GM12878 (cell line): Measurements from ENCODE around the gene STAT5A. TPM values are rescaled to one million over a fixed set of nuclear protein-coding genes. Genes with fewer than 3 reads are reported as not detected.
"Not testable (repeated sequence)": the region's sequence is repeated elsewhere in the genome, so short reads cannot be mapped to it uniquely, and the experiment has no call there.

Experiments used
- ATAC-seq: fragments of 200-7000 bp; cut with Tn5 transposase; 3 replicates; pipeline ENCODE4 v1.9.1; 2020; ENCODE audit warnings: mild to moderate bottlenecking, moderate library complexity
- BruUV-seq: library from RNA; stranded (reverse); fragments of 400-500 nt; replicated peaks from 2 replicates; lab custom pipeline; 2021; lab: Mats Ljungman, UMichigan
- CTCF ChIA-PET: fragments of 300-600 bp; sonication (Branson Sonifier 250); formaldehyde crosslinking; extraction: SDS; loops from one replicate; lab custom pipeline; 2021; ENCODE audit warnings: inconsistent platforms; lab: Yijun Ruan, JAX
- POLR2A ChIA-PET: fragments of 350-600 bp; formaldehyde crosslinking; extraction: SDS; loops from one replicate; lab custom pipeline; 2021; ENCODE audit warnings: inconsistent platforms; lab: Charles Lee
- RAD21 ChIA-PET: fragments of 300-600 bp; sonication (Branson Sonifier 250); formaldehyde crosslinking; loops from one replicate; lab custom pipeline; 2023; ENCODE audit warnings: antibody characterized with exemption; ENCODE audit not compliant: unreplicated experiment; lab: Charles Lee
- SMC1A ChIA-PET: fragments of 300-600 bp; sonication (Branson Sonifier 250); formaldehyde crosslinking; loops from one replicate; lab custom pipeline; 2023; ENCODE audit not compliant: unreplicated experiment, uncharacterized antibody; lab: Charles Lee
- DNase-seq: peaks from one replicate; pipeline ENCODE4 v3.0.0-alpha.2; 2011; ENCODE audit warnings: low read depth, low spot score
- FAIRE-seq: peaks from 3 replicates; lab custom pipeline; 2011; peaks lifted over from hg19 to GRCh38; lab: Jason Lieb, UNC
- H2AFZ ChIP-seq: 2 replicates; pipeline ENCODE4 v1.6.0; 2011; ENCODE audit warnings: low read depth, low read length, control low read depth; ENCODE audit not compliant: control insufficient read depth
- H3K27ac ChIP-seq: 2 replicates; pipeline ENCODE4 v1.5.1; 2011; ENCODE audit warnings: control low read depth; ENCODE audit not compliant: control insufficient read depth, insufficient read depth
- H3K27me3 ChIP-seq, 2 experiments: replicated peaks in 1 of 2; 2 replicates each; pipeline versions ENCODE4 v1.6.0 to v1.6.1; 2011; ENCODE audit warnings: low read length in 1 of 2; ENCODE audit not compliant: control insufficient read depth in 2 of 2, insufficient read depth in 2 of 2
- H3K36me3 ChIP-seq, 2 experiments: 2 replicates each; pipeline ENCODE4 v1.5.1; 2011; ENCODE audit warnings: low read length in 1 of 2; ENCODE audit not compliant: control insufficient read depth in 2 of 2, insufficient read depth in 2 of 2
- H3K4me1 ChIP-seq: 2 replicates; pipeline ENCODE4 v1.6.1; 2011; ENCODE audit warnings: mild to moderate bottlenecking, low read length, moderate library complexity, mixed read lengths; ENCODE audit not compliant: control insufficient read depth, insufficient read depth
- H3K4me2 ChIP-seq: 2 replicates; pipeline ENCODE4 v1.6.0; 2011; ENCODE audit warnings: control low read depth; ENCODE audit not compliant: control insufficient read depth, insufficient read depth
- H3K4me3 ChIP-seq: fragments of 200-600 bp; sonication (generic); 2 replicates; pipeline ENCODE4 v1.5.1; 2016
- H3K79me2 ChIP-seq: 2 replicates; pipeline ENCODE4 v1.6.0; 2011; ENCODE audit warnings: low read length; ENCODE audit not compliant: control insufficient read depth, insufficient read depth
- H3K9ac ChIP-seq: 2 replicates; pipeline ENCODE4 v1.8.0; 2011; ENCODE audit warnings: low read length, control low read depth, mixed read lengths; ENCODE audit not compliant: control insufficient read depth, insufficient read depth
- H3K9me3 ChIP-seq: replicated peaks from 3 replicates; pipeline ENCODE4 v1.5.1; 2011; ENCODE audit warnings: mild to moderate bottlenecking, low read length; ENCODE audit not compliant: control insufficient read depth, insufficient read depth
- H4K20me1 ChIP-seq: 2 replicates; pipeline ENCODE4 v1.6.0; 2011; ENCODE audit not compliant: control insufficient read depth, insufficient read depth
- BRCA1 ChIP-seq: IDR thresholded peaks from 2 replicates; pipeline ENCODE4 v1.6.1; 2011; ENCODE audit warnings: low read depth, low read length, improper control_type of control experiment
- HDAC2 ChIP-seq: fragments of 200-600 bp; sonication (generic); IDR thresholded peaks from 2 replicates; pipeline ENCODE4 v1.6.1; 2017
- IRF3 ChIP-seq: fragments of 450-650 bp; IDR thresholded peaks from 2 replicates; pipeline ENCODE4 v1.6.1; 2014; ENCODE audit warnings: mild to moderate bottlenecking
- JUND ChIP-seq: IDR thresholded peaks from 2 replicates; pipeline ENCODE4 v1.6.1; 2012; ENCODE audit warnings: low read depth, mild to moderate bottlenecking, low read length, improper control_type of control experiment, moderate library complexity
- KDM1A ChIP-seq: fragments of 200-600 bp; sonication (generic); IDR thresholded peaks from 2 replicates; pipeline ENCODE4 v1.6.1; 2016; ENCODE audit warnings: borderline replicate concordance
- MEF2B ChIP-seq: fragments of 450-650 bp; IDR thresholded peaks from 2 replicates; pipeline ENCODE4 v1.6.1; 2018; ENCODE audit warnings: mild to moderate bottlenecking, moderate library complexity; ENCODE audit not compliant: partially characterized antibody, poor library complexity, severe bottlenecking
- NRF1 ChIP-seq: conservative IDR thresholded peaks from 2 replicates; pipeline ENCODE4 v1.6.1; 2011; ENCODE audit warnings: mild to moderate bottlenecking, low read depth, low read length, improper control_type of control experiment
- RB1 ChIP-seq: fragments of 450-650 bp; formaldehyde crosslinking; IDR thresholded peaks from 2 replicates; pipeline ENCODE4 v1.6.1; 2017; ENCODE audit warnings: mild to moderate bottlenecking, borderline replicate concordance
- RUNX3 ChIP-seq: IDR thresholded peaks from 2 replicates; pipeline ENCODE4 v1.6.1; 2012; ENCODE audit warnings: low read length, inconsistent platforms
- TARDBP ChIP-seq: IDR thresholded peaks from 2 replicates; pipeline ENCODE4 v1.6.1; 2016; ENCODE audit warnings: borderline replicate concordance
- TCF12 ChIP-seq: IDR thresholded peaks from 2 replicates; pipeline ENCODE4 v1.6.1; 2011; ENCODE audit warnings: low read depth, mild to moderate bottlenecking, low read length
- YBX1 ChIP-seq: fragments of 450-650 bp; IDR thresholded peaks from 2 replicates; pipeline ENCODE4 v1.6.1; 2016; ENCODE audit warnings: antibody characterized with exemption
- ZBTB4 ChIP-seq: fragments of 450-650 bp; formaldehyde crosslinking; IDR thresholded peaks from 2 replicates; pipeline ENCODE4 v1.4.0; 2022; ENCODE audit warnings: mild to moderate bottlenecking, moderate library complexity
- ZNF207 ChIP-seq: fragments of 450-650 bp; IDR thresholded peaks from 2 replicates; pipeline ENCODE4 v1.6.1; 2014; ENCODE audit warnings: antibody characterized with exemption, mild to moderate bottlenecking, borderline replicate concordance
- WGBS: methylation state at CpG from one replicate; pipeline ENCODE4 v1.1.6; 2016; ENCODE audit warnings: low lambda C conversion rate; ENCODE audit not compliant: insufficient replicate concordance, insufficient coverage; ENCODE audit errors: missing lambda C conversion rate; 5-methylcytosine and 5-hydroxymethylcytosine counted together
- in situ Hi-C: fragments of 300-500 bp; cut with MboI; formaldehyde crosslinking; loops from 9 replicates; pipeline ENCODE4 v1.14.3; 2018; ENCODE audit warnings: mixed read lengths
- intact Hi-C: fragments of 100-400 bp; cut with micrococcal nuclease; formaldehyde crosslinking; loops from one replicate; pipeline ENCODE4 v1.14.2; 2022; ENCODE audit not compliant: unreplicated experiment
- polyA plus RNA-seq, 11 experiments: library from polyadenylated mRNA; depleted of rRNA in 4 of 11; unstranded in 6 of 11; stranded (reverse) in 5 of 11; fragments of >200 nt; fragmentation: Nextera tagmentation in 4 of 11; fragmentation: Illumina TruSeq in 1 of 11; extraction: Ambion mirVana in 4 of 11; extraction: Trizol in 1 of 11; gene quantifications; 1 replicate in 1 of 11; 2 replicates in 10 of 11; pipeline versions ENCODE4 v1.2.1 to v1.2.3, GENCODE V29; 2011 to 2016; ENCODE audit warnings: inconsistent platforms in 2 of 11, missing spikeins in 2 of 11, low read depth in 1 of 11
- total RNA-seq, 4 experiments: library from RNA; depleted of rRNA in 3 of 4; stranded (reverse); fragments of >200 nt in 3 of 4; fragmentation: Illumina TruSeq in 1 of 4; extraction: Trizol in 1 of 4; gene quantifications; 2 replicates each; pipeline versions ENCODE4 v1.2.1 to v1.2.3, GENCODE V29; 2013 to 2021

The STAT5A gene
- total and polyA plus RNA-seq, 10 of the 15 experiments (the other 5 are each of a cell fraction or from before 2014, with no cell fraction given): 14.8 to 86.4 (median 41.5) TPM

GRCh38 chr17:42304187-42305030, 16.1 kb downstream of the STAT5A start:
- SMC1A ChIA-PET: no interaction called here
- in situ Hi-C loops: no loop called here

GRCh38 chr17:42305031-42305330, 16.7 kb downstream of the STAT5A start:
- RAD21 ChIA-PET, CTCF ChIA-PET, H3K9me3 ChIP-seq, BruUV-seq, POLR2A ChIA-PET, H3K4me2 ChIP-seq, in situ Hi-C loops, H3K27me3 ChIP-seq, ATAC-seq, intact Hi-C loops, H3K27ac ChIP-seq, H3K79me2 ChIP-seq, DNase-seq, FAIRE-seq, SMC1A ChIA-PET, H4K20me1 ChIP-seq, H3K9ac ChIP-seq, H3K4me1 ChIP-seq, H3K4me3 ChIP-seq, H2AFZ ChIP-seq: not testable (repeated sequence)
- H3K36me3 ChIP-seq: peaks cover 2 to 18% of the 10 kb centered on the region in 2 experiments; a peak in 3 of 4 replicates
- WGBS: 88% methylated on average over 6 of the region's 6 CpGs

More at GRCh38 chr17:42304187-42305030, 16.1 kb downstream of the STAT5A start:
- Histone ChIP-seq H3K36me3 (peaks cover 2 to 18% of the 10 kb centered on the region in 2 experiments; a peak in 3 of 4 replicates), H3K9ac (no peak overlapping the region), H3K4me1 (no peaks in the 10 kb centered on the region), H3K27ac (no peak overlapping the region), H3K4me2 (no peak overlapping the region), H3K27me3 (no peaks in the 10 kb centered on the region), H3K4me3 (no peak overlapping the region), H2AFZ (no peak overlapping the region), H4K20me1 (no peaks in the 10 kb centered on the region), H3K9me3 (no peaks in the 10 kb centered on the region), H3K79me2 (no peaks in the 10 kb centered on the region)
- intact Hi-C loops: no loop called here
- TF ChIP-seq NRF1 (no peak), RUNX3 (no peak), RB1 (no peak), JUND (no peak), BRCA1 (no peak), HDAC2 (no peak), IRF3 (no peak), KDM1A (no peak), YBX1 (no peak), TARDBP (no peak), TCF12 (no peak), MEF2B (no peak), ZBTB4 (no peak), ZNF207 (no peak)
- BruUV-seq: no TSS peak
- DNase-seq (no peak), FAIRE-seq (no peak), ATAC-seq (no peak)
- CTCF ChIA-PET: interaction anchor here (1.2 to 1.4 kb wide), 2 partner anchors 99 to 184 kb away, joined by 4 read pairs; no protein-coding TSS in a partner anchor
- RAD21 ChIA-PET: interaction anchor here (0.6 kb wide), 1 partner anchor 112 kb away, joined by 3 read pairs; no protein-coding TSS in a partner anchor
- 96% methylated on average over 16 of the region's 16 CpGs for WGBS
- POLR2A ChIA-PET: no interaction called here
